NCI-H748 (cell line): ENCODE measurements around the gene WTAP.

Source experiments
- DNase-seq: peaks from one replicate; lab custom pipeline; 2025; ENCODE audit not compliant: unreplicated experiment; lab: John Stamatoyannopoulos, UW

Gene WTAP

DNA sequence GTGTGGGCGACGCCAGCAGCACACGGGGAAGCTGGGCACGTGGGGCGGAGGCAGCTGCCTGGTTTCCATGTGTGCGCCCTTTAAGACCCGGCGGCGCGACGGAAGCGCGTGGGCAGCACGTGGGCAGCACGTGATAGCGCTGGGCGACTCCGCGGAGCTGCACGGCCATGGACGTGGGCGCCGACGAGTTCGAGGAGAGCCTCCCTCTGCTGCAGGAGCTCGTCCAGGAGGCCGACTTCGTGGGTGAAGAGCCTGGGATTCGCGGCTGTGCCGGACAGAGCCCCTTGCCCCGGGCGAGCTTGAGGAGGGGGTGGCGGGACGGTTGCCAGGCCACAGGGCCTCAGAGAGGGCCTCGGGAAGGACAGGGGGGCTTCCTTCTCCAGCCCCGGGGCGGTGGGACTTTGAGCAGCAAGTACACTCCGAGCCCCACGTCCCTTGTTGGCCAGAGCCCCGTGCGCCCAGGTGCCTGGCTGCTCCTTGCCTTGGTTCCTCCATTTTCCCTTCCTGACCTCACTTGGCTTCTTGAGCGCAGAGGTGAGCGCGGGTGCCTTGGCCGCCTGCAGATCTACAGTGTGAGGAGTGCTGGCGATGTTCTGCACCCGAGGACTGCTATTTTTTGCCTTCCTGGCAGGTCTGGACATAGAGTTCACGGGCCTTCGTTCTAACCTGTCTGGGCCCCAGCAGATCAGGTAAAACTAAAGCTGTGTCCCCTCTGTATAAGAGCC, 73.0 kb downstream of the WTAP start, which contains the start of gene PNLDC1:
TSS of gene PNLDC1 (plus strand) at position 136 of the 725 bp plus-strand sequence. CDS start at position 168, 32 bp downstream.
- no peak for DNase-seq

DNA sequence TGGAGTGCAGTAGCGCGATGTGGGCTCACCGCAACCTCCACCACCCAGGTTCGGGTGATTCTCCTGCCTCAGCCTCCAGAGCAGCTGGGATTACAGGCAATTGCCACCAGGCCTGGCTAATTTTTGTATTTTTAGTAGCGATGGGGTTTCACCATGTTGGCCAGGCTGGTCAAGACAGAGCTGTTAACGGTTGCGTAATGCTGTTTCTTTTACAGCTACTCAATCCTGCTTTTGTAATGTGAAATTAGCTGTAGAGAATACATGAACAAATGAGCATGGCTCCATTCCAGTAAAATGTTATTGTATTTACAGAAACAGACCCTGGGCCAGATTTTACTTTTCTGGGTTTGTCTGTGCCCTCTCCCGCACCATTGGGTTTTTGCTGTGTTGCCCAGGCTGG, 74.6 kb downstream of the WTAP start:
- DNase-seq: no peak

- DNase-seq: peak; percentile 38
Observed at GRCh38 chr6:159804504-159804903, 77.2 kb downstream of the WTAP start.

DNA sequence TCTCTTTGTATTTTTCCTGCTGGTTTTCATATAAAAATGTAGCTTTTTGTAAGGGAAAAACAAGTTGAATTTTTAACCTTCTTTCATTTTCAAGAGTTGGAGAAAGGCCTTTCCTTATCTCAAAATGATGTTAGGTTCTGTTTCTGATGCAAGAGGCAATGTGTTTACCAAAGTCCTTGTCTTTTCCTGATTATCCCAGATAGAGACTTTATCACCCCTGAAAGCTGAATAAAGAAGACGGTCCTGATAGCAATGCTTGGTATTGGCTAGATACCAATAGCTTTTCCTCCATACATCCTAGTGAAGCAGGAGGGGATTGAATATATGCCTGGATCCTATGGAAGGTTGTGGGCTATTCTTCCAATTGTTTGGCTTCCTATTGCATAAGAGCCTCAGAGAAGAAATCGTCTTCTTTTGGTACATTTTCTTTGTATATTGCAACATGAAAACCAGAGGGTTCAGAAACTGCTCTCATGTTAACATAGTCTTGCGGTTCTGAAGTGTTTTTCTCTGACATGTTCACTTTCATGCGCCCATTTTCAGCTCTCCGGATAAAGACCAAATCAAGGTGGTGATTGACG, 78.2 kb downstream of the WTAP start:
- no peak for DNase-seq
